HK-2 (cell line): ENCODE measurements around the gene GPATCH3.
A peak's percentile ranks its signal among the peaks of the same experiment; 100 is the strongest.
"Not testable (repeated sequence)": the region's sequence is repeated elsewhere in the genome, so short reads cannot be mapped to it uniquely, and the experiment has no call there.

Experiments used
- DNase-seq: peaks from one replicate; pipeline ENCODE4 v3.0.0-alpha.2; 2018; ENCODE audit not compliant: unreplicated experiment

Gene GPATCH3

GRCh38 chr1:26900001-26900814 lies at the start of gene GPATCH3:
Gene GPATCH3 (minus strand): TSS chr1:26900467. CDS start chr1:26900442, 25 bp downstream.
- DNase-seq = peak; percentile 92

GRCh38 chr1:26949926-26950319 lies 49.7 kb upstream of the GPATCH3 start:
- no peak for DNase-seq

GRCh38 chr1:26949266-26949925 lies 49.1 kb upstream of the GPATCH3 start:
- DNase-seq = no peak

DNA sequence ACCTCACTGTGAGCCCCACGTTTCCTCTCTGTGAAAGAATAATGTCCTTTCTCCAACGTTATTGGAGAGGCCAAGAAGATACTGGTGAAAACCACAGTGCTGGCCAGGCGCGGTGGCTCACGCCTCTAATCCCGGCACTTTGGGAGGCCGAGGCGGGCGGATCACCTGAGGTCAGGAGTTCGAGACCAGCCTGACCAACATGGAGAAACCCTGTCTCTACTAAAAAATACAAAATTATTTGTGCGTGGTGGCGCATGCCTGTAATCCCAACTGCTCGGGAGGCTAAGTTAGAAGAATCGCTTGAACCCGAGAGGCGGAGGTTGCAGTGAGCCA lies 48.4 kb upstream of the GPATCH3 start:
- DNase-seq = not testable (repeated sequence)

- no peak for DNase-seq
Observed at GRCh38 chr1:26946270-26946669, 46.0 kb upstream of the GPATCH3 start.

DNA sequence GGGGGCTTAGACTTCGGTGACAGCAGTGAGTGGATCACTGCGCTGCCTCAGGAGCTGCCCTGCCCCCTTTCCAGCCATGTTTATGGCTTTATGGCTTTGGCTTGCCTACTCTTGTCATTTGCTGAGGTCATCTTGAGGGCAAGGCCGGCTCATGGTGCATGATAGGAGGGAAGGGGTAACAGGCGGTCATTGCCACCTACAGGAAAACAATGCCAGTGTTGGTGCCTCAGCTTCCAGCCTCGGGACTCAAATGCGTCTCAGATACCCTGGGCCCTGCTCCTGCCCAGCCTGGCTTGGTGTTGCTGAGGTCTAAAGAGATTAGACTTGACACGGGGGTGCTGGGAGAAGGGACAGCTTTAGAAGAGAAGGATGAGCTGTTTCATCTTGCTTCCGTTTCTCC lies 45.5 kb upstream of the GPATCH3 start:
- no peak for DNase-seq

- DNase-seq = no peak
Observed at GRCh38 chr1:26945138-26945537, 44.9 kb upstream of the GPATCH3 start.

DNA sequence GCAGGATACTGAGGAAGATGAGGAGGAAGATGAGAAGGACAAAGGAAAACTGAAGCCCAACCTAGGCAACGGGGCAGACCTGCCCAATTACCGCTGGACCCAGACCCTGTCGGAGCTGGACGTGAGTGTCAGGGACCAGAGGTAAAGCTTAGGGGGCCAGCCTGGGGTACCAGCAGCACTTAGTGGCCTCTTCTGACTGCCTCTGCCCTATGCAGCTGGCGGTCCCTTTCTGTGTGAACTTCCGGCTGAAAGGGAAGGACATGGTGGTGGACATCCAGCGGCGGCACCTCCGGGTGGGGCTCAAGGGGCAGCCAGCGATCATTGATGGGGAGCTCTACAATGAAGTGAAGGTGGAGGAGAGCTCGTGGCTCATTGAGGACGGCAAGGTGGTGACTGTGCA lies 42.4 kb upstream of the GPATCH3 start:
- DNase-seq = no peak

DNA sequence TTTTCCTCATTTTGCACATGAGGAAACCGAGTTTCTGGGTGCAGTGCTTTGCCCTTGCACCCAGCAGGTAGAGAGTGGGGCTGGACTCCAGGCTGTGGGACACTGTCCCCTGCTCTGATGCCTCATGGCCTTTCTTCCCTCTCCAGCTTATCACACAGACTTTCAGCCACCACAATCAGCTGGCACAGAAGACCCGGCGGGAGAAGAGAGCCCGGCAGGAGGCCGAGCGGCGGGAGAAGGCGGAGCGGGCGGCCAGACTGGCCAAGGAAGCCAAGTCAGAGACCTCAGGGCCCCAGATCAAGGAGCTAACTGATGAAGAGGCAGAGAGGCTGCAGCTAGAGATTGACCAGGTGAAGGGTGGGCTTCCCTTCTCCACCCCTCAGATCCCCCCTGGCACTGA lies 41.0 kb upstream of the GPATCH3 start:
- no peak for DNase-seq

DNA sequence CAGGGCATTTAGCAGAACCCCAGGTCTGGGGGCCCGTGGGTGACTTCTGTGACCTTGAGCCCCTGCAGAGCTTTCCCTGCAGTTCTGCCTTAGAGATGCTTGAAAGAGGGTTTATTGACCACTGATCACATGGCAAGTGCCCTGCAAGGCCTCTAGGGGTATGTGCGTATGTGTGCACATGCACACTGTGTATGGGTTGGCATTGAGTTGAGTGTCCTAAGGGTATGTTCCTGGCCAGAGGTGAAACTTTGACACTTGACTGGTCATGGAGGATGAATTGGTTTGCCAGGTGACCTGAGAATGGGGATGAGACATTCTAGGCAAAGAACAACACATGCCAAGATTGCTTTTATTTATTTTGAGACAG lies 38.4 kb upstream of the GPATCH3 start:
- DNase-seq = no peak

- DNase-seq = no peak
Observed at GRCh38 chr1:26938004-26938658, 37.9 kb upstream of the GPATCH3 start.

DNA sequence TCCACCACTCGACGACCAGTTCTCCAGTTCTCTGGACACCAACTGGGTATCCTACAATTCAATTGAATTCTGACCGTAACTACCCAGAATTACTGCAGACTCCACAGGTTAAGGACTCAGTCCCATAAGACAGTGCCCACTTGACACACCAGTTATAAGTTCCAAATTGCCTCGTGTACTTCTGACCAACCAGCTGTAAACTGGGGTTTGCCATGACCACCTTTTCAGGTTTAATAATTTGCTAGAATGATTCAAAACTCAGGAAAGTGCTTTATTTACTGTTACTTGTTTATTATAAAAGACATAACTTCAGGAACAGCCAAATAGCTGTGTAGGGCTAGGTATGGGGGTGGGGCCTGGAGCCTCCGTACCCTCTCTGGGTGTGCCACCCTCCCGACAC lies 36.6 kb upstream of the GPATCH3 start:
- no peak for DNase-seq

GRCh38 chr1:26932531-26932930 lies 32.3 kb upstream of the GPATCH3 start:
- no peak for DNase-seq

- no peak for DNase-seq
Observed at GRCh38 chr1:26923711-26924110, 23.4 kb upstream of the GPATCH3 start.

DNA sequence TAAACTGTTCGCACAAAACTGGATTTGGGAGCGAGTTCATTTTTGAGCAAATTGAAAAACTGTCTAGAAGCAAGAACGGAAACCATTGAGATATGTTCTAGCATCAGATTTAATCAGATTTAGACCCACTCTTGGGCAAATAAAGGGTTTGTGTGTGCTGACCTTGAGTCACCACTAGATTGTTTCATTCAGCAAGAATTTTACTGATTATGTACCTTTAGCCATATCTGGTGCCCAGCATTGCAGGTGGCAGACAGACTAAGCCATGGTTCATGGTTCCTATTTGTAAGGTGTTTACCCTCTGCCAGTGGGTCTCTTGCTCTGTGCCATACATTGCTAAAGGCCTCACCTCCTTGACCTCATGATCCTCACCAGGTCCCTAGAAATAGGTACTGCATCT lies 22.6 kb upstream of the GPATCH3 start:
- no peak for DNase-seq

DNA sequence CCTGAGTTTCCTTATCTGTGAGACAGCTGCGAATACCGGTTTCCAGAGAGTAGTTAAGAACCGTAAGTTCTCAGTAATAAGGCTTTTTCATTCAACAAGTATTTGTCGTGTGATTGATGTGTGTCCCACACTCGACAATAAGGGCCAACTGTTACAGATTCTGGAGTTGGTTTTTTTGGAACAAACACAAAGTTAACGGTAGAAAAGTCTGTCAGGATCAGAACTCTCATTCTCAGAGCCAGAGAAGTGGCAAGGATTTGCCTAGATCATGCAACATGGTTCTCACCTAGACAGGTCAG lies 22.1 kb upstream of the GPATCH3 start:
- DNase-seq = no peak

- DNase-seq = peak; percentile 97
Observed at GRCh38 chr1:26921540-26922430, 21.5 kb upstream of the GPATCH3 start, which contains the start of gene NUDC. Gene NUDC (plus strand): TSS chr1:26921743. CDS start chr1:26921849, 106 bp downstream.

DNA sequence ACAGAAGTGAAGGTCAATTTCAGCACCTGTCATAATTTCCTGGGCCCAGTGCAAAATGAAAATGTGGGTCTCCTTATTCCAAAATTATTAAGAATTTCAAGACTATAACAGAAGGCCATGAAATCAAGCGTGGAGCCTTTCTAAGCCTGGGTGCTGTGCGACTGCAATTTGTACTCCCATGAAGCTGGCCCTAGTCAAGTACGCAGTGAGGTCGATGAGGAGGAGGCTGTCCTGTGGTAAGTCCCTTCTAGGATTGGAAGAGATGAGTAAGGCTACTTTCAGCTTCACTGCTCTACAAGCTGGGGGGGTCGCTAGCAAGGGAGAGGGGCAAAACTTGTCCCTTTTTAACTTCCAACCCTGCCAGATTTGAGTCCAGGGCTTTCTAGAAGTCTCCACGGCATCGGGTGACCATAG lies 20.9 kb upstream of the GPATCH3 start:
- no peak for DNase-seq

DNA sequence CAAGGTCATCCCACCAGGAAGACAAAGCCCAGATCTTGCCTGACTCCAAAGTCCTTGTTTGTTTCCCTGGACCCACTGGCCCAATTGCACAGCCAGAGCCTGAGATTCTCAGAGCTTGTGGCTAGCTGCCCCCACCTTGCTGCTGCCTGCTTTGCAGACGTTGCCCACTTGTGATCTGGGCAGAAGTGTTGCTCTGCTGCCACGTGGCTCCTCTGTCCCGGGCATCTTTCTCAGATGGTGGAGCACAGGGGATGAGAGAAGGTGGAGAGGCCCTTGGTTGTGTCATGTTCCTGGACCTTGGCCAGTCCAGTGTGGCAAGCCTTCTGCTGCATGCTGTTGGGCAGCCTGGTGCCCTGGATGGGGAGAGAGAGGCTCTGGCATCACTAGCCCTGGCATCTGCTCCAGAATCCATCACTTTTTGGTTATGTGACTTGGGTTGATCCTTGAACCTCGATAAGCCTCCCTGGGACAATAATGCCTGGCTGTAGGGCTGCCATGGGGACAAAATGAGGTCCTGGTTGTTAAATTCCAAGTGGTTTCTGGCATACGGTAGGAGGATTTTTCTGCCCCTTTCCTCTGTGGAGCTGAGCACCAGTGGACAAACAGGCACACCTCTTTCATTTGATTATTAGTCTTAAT lies 15.1 kb upstream of the GPATCH3 start:
- no peak for DNase-seq

- no peak for DNase-seq
Observed at GRCh38 chr1:26913754-26914619, 13.7 kb upstream of the GPATCH3 start, which contains the start of gene NR0B2. Gene NR0B2 (minus strand): TSS chr1:26913975. CDS start chr1:26913940, 35 bp downstream.

- no peak for DNase-seq
Observed at GRCh38 chr1:26913389-26913753, 13.1 kb upstream of the GPATCH3 start.
